Dedifferentiated amniotic fluid mesenchymal stem cell (primary cell): Measurements from ENCODE around the gene BPIFA1.

Experiments
- DNase-seq: peaks from one replicate; pipeline ENCODE4 v3.0.0-alpha.2; 2016; ENCODE audit errors: extremely low spot score

Gene BPIFA1

DNA sequence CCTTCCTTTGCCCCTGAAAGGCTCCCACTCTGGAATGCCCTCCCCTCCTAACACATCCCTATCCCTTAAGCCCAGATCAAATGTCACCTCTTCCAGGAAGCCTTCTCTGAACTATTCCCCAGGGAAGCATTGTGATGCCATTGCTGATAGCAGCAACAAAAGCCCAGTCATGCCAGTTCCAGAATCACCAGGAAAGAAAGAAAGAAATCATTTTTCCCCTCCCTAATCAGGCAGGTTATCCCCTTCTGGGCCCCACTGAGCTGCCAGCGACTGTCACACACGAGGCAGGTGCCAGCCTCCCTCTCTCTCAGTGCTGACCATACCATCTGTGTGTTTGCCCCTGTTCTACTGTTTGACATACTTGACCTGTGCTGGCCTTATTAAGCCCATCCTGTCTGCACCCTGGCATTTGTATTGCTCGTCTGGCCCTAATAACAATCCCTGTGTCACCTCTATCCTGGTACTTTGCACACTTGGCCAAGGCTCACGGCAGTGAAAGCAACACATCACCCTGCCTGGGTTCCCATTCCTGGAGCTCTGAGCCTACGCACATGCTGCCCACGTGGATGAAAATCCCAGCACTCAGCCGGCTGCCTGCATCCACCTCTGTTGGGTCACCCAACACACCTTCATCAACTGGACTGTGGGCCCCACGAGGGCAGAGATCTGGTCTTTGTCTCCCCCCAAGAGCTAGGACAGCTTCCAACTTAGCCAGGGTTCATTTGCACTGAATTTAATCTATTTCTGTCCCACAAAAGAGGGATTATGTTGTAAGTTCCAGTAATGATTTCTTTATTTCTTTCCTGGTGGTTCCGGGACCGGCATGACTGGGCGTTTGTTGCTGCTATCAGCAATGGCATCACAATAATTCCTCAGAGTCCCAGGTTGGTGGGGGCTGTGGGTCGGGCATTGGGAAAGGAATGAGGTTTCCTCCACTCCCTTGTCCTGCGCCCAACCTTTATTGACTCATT lies 42.0 kb downstream of the BPIFA1 start:
- DNase-seq = no peak

DNA sequence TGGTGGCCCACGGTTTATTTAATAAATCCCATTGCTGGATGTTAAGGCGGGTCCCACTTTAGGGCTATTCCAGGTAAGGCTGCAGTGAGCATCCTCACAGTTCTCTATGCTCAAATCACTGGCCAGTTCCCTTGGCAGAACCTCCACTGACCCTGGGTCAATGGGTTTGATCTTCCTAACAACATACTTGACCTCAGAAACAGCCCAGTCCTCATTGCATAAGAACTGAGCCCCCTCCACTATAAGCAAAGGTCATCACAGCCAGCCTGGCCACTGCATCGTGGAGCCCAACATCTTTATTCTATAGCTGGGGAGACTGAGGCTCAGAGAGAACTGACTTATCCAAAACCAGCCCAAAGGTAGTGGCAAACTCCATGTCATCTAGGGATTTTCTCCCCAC lies 42.9 kb downstream of the BPIFA1 start:
- DNase-seq = no peak

DNA sequence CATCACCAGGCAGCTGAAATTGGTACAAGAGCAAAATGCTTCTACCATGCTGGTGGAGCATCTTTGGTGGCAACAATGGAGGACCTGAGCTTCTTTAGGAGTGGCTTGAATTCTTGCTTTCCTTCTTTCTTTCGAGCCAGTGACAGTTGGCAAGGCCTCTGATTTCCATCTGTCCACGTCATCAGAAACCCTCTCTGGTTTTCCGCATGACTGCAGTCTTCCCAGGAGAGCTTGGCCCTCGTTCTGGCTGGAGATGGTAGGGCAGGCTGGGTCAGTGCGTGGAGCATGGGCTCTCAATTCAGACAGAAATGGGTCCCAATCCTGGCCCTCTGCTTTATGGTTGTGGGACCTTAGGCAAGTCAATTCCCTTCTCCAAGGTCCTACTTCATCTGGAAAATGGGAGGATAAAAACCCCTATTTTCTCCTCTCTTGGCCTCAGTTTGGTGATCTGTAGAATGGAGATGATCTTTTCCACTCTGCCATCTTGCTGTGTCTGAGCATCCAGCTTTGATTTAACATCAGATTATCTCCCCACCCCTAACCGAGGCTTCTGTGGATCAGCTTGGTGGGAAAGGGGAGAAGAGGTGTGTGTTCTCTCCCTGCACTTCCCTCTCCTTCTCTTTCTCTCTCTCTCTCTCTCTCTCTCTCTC lies 43.6 kb downstream of the BPIFA1 start:
- no peak for DNase-seq

DNA sequence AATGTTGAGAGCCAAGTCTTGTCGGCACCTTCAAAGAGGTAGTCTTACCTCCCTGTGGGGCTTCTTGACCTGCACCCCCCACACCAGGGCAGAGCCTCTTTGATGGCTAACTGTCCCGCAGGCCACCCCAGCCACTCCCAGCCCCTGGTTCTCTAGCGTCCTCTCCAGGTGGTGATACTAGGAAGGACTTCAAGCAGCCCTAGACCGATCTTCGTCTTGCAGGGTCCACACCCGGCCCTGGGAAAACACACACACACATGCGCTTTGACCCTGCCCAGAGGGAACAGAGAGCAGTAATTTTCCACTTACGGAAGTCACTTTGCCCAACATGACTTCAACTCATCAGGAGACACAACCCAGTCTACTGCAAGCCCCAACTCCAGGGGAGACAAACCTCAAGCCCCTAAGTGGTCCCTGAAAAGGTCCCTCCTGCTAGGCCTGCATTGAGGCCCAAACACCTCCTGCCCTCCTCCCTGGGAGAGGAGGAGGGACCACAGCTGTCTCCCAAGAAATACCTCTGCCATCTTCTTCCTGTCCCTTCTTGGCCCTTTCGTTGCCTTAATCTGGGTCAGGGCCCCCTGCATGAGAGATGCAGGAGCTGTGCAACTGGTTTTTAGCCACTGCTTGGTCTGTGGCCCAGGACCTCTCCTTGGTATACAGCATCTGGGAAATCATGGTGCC lies 44.3 kb downstream of the BPIFA1 start:
- DNase-seq = no peak

DNA sequence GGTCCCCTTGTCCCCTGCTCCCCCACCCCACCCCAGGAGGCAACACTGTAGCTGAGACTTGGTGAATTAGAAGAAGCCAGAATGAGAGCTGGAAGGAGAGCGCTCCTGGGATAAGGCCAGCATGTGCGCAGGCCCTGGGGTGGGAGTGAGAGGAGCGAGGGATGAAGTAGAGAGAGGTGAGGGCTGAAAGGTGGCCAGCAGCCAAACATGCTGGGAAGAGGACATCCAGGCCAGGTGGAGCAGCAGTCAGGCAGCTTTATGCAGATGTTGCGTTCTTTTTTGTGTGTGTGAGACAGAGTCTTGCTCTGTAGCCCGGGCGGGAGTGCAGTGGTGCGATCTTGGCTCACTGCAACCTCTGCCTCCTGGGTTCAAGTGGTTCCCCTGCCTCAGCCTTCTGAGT lies 45.0 kb downstream of the BPIFA1 start:
- DNase-seq = no peak

DNA sequence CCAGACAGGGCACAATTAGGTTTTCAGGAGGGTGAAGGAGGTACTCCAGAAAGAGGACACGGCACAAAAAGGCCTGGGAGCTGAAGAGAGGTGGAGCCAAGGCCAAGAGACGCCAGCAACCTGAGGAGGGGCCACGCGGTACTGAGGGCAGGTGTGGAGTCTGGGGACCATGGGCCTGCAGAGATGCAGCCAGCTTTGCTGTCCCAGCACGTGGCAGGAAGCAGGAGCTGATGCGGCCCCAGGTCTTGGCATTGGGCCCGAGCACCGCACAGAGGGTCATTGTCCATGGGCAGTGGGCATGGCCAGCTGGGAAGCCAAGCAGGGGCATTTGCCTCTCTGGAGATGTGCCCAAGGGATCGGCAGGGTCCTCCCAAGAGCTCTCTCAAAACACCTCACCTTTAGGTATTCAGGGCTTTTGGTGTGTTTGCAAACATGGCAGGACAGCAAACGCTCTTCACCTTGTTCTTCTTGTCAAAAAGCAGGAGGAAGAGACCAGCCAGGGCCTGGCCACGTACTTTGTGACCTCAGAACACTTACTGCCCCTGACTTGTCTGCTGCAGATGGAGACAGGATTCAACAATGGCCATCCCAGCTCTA lies 45.9 kb downstream of the BPIFA1 start:
- no peak for DNase-seq

DNA sequence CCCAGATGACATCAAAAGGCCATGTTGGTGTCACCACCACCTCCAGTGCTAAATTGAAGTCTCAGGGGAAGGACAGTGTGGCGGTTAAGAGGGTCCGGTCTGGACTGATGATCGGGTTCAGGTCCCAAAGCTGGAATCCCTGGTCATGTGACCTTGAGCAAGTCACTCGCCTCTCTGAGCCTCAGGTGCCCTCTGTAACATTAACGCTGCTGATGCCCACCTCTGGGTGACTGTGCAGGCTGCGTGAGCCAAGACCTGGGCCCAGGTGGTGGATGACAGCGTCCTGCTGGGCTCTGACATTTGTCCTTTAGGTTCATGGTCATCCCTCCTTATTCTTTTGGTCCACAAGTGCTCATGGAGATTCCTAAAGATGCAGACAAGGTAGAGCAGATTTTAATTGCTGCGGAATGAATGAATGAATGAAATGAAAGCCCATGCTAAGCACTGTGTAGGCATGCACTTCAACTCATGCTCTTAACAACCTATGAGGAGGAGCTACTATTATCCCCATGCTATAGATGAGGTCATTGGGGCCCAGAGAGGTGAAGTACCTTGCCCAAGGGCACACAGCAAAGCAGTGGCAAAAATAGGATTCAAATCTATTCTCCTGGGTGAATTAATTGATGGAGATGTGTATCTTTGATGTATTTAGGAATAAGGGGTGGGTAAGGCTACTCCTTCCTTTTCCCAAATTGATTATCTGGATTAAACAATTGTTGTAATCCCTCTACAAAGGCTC lies 46.6 kb downstream of the BPIFA1 start:
- DNase-seq = no peak

DNA sequence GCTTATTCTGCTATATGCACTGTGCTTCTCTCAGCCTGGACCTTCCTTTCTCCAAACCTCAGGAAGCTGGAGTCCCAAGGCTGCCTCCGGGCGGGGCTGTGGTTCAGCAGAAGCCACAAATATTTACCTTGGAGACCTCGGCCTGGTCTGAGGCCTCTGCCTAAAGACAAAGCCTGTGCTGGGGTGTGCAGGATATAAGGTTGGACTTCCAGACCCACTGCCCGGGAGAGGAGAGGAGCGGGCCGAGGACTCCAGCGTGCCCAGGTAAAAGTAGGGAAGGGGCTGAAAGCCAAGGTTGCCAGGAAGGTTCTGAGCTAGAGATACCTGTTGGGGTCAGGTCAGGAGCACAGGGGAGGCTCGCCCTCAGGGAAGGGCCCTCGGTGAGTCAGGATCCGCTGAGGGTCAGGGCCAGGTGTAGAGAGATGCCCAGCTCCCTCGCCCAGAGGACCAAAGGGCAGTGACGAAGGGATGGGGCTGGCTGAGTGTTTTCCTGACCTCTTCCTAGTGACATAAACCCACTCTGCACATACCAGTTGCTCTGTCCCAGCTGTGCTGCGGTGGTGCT lies 47.3 kb downstream of the BPIFA1 start, which contains the start of gene BPIFB1:
BPIFB1 (plus strand) TSS at position 224 of the 565 bp plus-strand sequence. CDS start 2,860 bp downstream, outside the sequence.
- no peak for DNase-seq

DNA sequence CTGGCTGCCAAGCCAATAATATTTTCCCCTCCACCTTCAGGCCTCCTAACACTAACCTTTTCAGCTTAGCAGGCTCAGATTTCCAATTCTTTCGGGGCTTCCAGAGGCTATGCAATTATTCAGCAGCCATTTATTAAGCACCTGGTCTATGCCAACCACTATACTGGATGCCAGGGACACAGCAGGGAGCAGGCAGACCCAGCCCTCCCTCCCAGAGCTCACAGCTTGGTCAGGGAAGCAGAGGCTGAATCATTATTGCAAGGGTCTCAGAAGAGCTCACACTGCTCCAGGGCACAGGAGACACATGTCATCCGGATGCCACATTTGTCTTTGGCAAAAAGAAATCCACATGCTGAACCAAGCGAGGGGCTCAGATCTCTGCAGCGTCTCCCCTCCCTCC lies 48.5 kb downstream of the BPIFA1 start:
- DNase-seq = no peak

DNA sequence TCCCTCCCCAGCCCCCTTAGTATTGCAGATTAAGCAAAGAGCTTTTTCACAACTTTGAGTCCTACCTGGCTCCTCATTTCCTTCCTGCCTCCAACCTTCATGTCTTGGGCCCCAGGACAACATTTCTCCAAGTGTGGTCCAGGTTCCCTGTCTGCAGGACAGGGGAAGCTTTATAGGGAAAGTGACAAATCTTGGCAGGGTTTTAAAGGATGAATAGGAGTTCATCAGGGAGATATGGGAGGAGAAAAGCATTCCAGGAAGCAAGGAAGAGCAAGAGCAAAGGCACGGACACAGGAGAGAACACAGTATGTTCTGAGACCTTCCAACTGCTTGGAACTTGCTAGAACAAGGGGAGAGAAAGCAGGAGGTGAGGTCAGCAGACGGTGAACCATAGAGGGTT lies 49.1 kb downstream of the BPIFA1 start:
- DNase-seq = no peak

DNA sequence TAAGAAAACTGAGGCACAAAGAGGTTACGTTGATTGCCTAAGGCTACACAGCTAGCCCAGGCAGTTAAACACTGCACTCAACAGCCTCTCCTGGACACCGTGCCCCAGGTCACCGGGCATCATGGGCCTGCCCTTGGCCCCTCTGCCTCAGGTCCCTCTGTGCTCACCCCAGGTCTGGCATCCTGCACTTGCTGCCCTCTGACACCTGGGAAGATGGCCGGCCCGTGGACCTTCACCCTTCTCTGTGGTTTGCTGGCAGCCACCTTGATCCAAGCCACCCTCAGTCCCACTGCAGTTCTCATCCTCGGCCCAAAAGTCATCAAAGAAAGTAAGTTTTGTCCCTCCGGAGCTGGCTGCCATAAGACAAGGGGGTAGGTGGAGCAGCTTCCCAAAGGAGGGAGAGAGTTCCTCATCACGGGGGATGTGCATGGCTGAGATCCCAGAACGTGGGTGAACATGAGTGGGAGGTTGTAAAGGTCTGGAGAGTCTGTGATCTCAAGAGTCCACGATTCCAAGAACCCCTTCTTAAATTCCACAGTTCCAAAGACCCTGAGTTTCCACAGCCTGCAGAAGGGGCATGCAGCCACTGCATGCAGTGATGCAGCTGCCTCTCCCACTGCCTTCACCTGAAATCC lies 50.2 kb downstream of the BPIFA1 start:
- DNase-seq = no peak

DNA sequence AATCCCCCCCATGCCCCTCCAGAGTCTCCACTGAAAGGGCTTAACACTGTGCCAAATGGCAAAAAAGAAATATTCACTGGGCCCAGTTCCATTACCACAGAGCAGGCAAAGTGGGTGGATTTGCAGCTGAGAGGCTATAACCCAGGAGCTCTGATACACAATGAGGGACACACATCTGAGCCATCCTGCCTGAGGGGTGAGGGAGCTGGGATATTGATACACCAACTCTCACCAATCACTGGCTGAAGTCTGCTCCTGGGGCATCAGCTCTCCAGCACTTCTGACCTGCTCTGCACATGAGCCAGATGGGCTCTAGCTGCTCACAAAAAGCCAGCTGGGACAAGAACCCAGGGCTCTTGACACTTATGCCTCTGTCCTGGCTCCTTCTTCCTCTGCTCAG lies 52.1 kb downstream of the BPIFA1 start:
- no peak for DNase-seq

DNA sequence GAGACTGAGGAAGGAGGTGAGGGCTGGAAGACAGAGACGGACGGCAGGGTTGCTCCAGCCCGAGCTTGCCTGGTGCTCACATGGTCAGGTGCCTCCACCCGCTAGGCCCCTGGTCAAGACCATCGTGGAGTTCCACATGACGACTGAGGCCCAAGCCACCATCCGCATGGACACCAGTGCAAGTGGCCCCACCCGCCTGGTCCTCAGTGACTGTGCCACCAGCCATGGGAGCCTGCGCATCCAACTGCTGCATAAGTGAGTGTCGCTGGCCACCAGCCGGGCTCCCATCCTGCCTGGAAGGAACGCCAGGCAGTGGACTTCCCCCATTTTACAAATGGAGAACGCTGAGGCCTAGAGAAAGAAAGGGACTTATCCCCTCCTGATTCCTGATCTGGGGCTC lies 55.1 kb downstream of the BPIFA1 start:
- no peak for DNase-seq

DNA sequence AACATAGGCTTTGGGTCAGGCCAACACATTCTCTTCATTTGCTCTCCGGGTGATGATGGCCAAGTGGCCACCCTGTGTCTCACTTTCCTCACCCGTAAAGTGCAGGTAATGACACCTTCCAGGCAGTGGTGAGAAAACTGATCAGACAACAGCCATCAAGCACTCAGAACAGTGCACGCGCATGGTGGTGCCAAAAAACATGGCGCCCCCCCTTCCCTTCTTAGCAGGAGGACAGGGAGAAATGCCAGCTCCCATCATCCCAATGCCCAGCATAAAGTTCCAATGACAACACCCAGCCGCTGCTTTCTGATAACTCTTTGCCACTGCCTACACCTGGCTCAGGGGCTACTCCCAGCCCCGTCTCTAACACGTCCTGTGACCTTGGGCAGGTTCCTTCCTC lies 55.6 kb downstream of the BPIFA1 start:
- DNase-seq = no peak

DNA sequence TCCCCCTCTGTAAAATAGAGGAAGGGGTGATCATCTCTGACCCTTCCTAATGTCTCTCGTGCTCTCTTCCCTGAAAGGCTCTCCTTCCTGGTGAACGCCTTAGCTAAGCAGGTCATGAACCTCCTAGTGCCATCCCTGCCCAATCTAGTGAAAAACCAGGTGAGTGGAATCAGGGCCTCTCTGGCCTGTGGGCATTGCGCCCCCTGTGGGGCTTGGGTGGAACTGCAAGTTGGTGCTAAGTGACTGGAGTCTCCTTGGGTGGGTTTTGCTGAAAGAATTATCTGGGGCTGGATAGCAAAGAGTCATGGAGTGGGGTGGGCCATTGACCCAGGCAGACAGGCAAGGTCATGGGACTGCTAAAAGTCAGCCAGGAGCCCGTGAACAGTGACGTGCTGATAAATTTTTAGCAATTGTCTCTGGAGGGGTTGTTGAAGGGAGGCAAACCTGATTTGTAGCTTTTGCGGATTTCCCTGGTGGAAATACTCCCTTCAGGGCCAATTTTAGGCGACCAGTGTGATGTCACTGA lies 56.1 kb downstream of the BPIFA1 start:
- no peak for DNase-seq
